COLO668 (cell line): ENCODE measurements around the gene SLC30A4.
A peak's percentile ranks its signal among the peaks of the same experiment; 100 is the strongest.
"Not testable (repeated sequence)": the region's sequence is repeated elsewhere in the genome, so short reads cannot be mapped to it uniquely, and the experiment has no call there.

Source experiments
- DNase-seq: peaks from one replicate; lab custom pipeline; 2025; ENCODE audit not compliant: unreplicated experiment; lab: John Stamatoyannopoulos, UW

SLC30A4 gene

GRCh38 chr15:45510758-45511280 is 11.7 kb downstream of the SLC30A4 start:
- DNase-seq = no peak

GRCh38 chr15:45507143-45507542 is 15.4 kb downstream of the SLC30A4 start:
- not testable (repeated sequence) for DNase-seq

- no peak for DNase-seq
Observed at GRCh38 chr15:45499426-45499825, 23.1 kb downstream of the SLC30A4 start.

GRCh38 chr15:45498701-45499100 is 23.9 kb downstream of the SLC30A4 start:
- DNase-seq = no peak

GRCh38 chr15:45497261-45497660 is 25.3 kb downstream of the SLC30A4 start:
- no peak for DNase-seq

- DNase-seq = no peak
Observed at GRCh38 chr15:45496658-45497057, 25.9 kb downstream of the SLC30A4 start.

- DNase-seq = no peak
Observed at GRCh38 chr15:45495588-45495987, 27.0 kb downstream of the SLC30A4 start.

- DNase-seq = no peak
Observed at GRCh38 chr15:45489690-45490238, 32.8 kb downstream of the SLC30A4 start.

GRCh38 chr15:45486317-45486716 is 36.2 kb downstream of the SLC30A4 start:
- no peak for DNase-seq

- no peak for DNase-seq
Observed at GRCh38 chr15:45481135-45481534, 41.4 kb downstream of the SLC30A4 start.

- DNase-seq = no peak
Observed at GRCh38 chr15:45476410-45476809, 46.1 kb downstream of the SLC30A4 start.

- DNase-seq = no peak
Observed at GRCh38 chr15:45474799-45475198, 47.8 kb downstream of the SLC30A4 start.

- DNase-seq = no peak
Observed at GRCh38 chr15:45473068-45473467, 49.5 kb downstream of the SLC30A4 start.

GRCh38 chr15:45471151-45471550 is 51.4 kb downstream of the SLC30A4 start:
- DNase-seq = no peak

GRCh38 chr15:45469441-45469840 is 53.1 kb downstream of the SLC30A4 start:
- DNase-seq = no peak

GRCh38 chr15:45469027-45469426 is 53.5 kb downstream of the SLC30A4 start:
- DNase-seq = no peak

- DNase-seq = no peak
Observed at GRCh38 chr15:45468294-45468693, 54.3 kb downstream of the SLC30A4 start.

- DNase-seq = peak; percentile 60
Observed at GRCh38 chr15:45458746-45459403, 63.7 kb downstream of the SLC30A4 start.

- DNase-seq = peak; percentile 84
Observed at GRCh38 chr15:45457641-45458539, 64.7 kb downstream of the SLC30A4 start.

GRCh38 chr15:45457220-45457619 is 65.3 kb downstream of the SLC30A4 start:
- no peak for DNase-seq

- peak; percentile 12 for DNase-seq
Observed at GRCh38 chr15:45456212-45457106, 66.1 kb downstream of the SLC30A4 start.
